NT2/D1 (cell line): ENCODE measurements around the gene C4B.
"Not testable (repeated sequence)": the region's sequence is repeated elsewhere in the genome, so short reads cannot be mapped to it uniquely, and the experiment has no call there.

ENCODE experiments used
- SUZ12 ChIP-seq: IDR thresholded peaks from 2 replicates; pipeline ENCODE4 v1.6.1; 2011; ENCODE audit not compliant: insufficient read length, insufficient read depth; ENCODE audit errors: extremely low read depth
- YY1 ChIP-seq: IDR thresholded peaks from 2 replicates; pipeline ENCODE4 v1.6.1; 2011; ENCODE audit not compliant: insufficient read length, insufficient read depth
- ZNF274 ChIP-seq: IDR thresholded peaks from 2 replicates; pipeline ENCODE4 v1.6.1; 2011; ENCODE audit warnings: mild to moderate bottlenecking, low read depth, low read length

DNA sequence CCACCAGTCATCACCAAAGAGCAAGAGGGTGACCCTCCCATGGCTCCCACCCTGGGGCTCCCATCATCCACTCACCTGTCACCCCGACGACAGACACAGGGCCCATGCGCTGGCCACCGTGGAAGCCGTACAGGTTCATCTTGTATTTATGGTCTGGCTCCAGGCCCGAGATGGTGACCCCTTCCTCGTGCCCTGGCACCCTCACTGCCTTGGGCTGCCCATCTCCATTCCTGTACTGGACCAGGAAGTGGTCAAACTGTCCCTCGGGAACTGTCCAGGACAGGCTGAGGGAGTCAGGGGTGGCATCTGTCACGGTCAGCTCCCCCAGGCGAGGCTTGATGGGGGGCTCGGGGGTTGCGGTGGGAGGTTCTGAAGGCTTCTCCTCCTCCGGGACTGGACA is 53.7 kb downstream of the C4B start:
- not testable (repeated sequence) for TF ChIP-seq ZNF274, SUZ12, YY1
